ENCODE data around the gene ZC3H18. TPM values are rescaled to one million over a fixed set of nuclear protein-coding genes. Genes with fewer than 3 reads are reported as not detected.
A peak's percentile ranks its signal among the peaks of the same experiment; 100 is the strongest.

Gene ZC3H18
- polyA plus RNA-seq, 10 donors: 23.3 to 33.1 (median 28.0) TPM

DNA sequence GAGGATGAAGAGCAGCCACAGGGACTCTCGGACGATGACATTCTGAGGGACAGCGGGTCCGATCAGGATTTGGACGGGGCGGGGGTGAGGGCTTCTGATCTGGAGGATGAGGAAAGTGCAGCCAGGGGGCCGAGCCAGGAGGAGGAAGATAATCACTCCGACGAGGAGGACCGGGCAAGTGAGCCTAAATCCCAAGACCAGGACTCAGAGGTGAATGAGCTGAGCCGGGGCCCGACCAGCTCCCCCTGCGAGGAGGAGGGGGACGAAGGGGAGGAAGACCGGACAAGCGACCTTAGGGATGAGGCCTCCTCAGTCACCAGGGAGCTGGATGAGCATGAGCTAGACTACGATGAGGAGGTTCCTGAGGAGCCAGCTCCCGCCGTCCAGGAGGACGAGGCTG is 7.0 kb downstream of the ZC3H18 start:
- no peak for DNase-seq

DNA sequence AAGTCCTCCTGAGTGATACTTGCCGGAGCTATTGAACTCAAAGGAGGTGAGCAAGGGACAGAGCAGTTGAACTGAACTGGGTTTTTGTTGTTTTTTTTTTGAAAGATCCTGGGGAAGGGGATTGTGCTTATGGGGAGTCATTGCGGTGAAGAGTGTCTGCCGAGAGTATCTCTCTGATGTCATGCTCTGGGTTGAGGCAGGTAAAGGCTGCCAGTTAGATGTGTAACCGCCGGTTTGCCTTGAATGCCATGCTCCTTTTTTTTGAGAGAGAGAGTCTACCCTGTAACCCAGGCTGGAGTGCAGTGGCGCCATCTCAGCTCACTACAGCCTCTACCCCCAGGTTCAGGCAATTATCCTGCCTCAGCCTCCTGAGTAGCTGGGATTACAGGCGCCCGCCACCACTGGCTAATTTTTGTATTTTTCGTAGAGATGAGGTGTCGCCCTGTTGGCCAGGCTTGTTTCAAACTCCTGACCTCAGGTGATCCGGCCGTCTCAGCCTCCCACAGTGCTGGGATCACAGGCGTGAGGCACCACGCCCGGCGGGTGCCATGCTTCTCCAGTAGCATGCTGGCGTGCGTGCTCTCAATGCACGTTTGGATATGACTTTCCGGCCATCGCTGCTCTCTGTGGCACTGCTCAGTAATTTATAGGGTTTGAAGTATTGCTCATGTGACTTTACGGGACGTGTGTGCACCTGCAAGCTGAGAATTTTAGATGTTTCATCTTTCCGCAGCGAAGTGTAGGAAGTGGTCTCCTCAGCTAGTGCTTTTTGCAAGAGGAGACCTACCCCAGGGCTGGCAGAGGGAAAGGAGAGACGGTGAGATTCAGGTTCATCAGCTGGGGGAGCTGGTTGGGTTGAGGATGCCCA is 8.5 kb downstream of the ZC3H18 start:
- no peak for DNase-seq

DNA sequence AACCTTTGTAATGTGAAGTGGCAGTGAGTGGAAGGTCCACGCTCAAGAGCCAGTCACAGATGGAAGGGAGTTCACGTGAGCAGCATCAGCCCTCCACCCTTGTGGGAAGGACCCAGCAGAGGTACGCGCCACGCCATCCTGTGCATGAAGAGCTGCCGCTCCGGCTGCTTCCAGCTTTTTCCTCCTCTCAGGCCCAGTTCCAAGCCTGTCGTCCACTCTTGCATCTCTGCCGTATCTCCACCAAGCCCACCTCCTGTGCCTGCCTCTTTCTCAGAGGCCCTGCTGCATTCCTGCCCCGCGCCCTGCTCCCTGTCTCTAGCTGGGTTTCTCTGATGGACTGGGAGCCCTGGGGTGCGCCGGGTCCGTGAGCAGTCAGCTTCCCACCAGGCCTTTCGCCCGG is 10.2 kb downstream of the ZC3H18 start:
- DNase-seq: no peak

DNA sequence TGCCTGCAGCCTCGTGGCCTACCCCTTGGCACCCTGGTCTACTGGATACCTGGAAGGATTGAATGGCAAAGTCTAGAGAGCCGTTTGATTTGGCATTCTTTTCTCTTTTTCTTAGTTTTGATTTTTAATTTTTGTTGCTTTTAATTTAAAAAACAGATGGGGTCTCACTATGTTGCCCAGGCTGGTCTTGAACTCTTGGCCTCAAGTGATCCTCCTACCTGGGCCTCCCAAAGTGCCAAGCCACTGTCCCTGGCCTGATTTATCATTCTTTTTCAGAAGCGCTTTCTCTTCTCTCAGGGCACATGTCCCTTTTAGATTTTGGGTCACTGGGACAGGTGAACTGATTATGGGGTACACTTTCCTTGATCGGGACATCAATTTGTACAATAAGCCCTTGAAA is 10.8 kb downstream of the ZC3H18 start:
- DNase-seq: no peak

DNA sequence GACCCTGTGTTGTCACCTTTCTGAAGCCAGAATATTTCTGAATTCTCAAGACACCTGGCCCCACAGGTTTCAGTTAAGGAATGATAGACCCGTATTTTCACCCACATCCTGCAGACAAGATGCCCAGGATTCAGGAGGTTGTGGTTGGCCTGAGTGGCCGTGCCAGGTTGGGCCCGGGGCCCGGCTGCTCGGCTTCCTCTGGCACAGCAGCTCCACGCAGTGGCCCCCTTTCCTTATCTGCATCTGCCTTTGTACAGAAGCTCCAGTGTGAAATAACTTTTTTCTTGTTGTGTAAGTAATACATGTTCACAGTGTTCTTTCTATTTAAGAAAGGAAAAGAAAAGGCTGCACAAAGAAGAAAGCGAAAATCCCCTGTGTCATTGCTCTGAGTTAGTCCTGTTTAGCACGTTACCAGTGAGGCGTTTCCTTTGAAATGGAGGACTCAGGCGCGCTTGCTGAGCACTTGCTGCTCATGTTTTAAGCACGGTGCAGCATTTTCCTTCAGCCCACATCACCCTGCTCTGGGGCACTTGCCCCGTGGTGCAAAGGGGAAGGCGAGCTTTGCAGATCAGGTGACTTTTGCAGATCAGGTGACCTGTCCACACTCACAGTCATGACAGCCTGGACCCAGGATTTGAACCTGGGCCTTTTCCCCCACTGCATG is 12.8 kb downstream of the ZC3H18 start:
- no peak for DNase-seq

DNA sequence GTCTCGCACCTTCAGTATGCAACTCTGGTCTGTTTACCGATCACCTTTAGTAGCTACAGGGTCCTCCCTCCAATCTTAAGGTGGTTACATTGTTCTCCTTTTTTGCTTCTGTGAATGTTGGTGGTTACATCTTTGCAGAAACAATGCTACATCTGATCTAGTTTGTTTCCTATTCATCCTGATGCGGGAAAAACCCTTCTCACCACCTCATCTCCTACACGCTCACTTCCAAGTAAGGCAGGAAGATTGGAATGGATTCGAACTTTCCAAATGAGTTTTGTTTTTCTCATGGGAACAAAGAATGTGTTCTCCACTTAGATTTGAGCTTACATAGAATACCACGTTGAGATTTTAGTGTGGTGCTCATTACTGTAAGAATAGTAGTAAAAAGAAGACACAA is 14.5 kb downstream of the ZC3H18 start:
- DNase-seq: no peak

DNA sequence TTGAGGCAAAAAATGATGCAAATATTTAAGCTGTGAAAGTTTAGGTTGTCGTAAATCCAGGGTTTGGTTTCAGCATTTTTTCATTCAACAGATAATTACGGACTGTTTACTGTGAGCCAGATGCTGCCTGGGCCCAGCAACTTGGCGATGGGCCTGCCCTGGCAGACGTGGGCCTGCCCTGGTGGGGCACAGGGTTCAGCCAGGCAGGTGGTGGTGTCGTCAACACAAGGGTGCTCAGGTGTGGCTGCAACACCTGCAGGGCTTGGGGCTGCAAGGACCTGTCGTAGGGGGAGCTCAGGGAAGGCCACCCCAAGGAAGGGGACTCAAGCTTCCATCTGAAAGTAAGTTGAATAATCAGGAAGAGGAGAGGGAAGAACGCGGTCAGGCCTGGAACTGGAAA is 15.1 kb downstream of the ZC3H18 start:
- DNase-seq: no peak

DNA sequence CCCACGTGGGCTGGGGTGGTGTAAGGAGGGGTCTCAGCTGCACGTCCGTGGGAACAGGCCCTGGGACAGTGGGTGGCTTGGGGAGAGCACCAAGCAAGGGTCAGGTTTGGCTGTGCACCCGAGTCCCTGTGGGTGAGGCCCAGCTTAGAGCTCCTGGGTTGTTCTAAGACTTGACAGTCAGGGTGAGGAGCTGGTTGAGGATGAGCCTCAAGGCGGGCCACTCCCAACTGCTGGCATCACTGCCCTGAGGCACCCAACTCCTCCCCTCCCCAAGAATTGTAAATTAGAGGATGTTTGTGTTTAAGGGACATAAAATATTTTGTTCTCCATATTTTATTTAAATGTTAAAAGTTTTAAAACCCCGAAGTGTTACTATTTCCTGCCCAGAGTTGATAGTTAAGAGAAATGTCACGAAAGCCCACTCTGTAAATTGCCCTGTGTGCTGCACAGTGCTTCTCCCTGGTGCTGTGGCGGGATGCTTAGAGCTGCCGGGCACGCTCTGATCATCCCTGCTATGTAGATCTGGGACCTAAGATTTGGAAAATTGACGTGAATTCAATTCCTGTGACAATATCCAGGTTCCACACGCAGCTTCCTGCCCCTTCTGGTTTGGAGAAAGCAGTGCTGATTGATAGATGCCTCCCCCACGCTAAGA is 15.9 kb downstream of the ZC3H18 start:
- no peak for DNase-seq

DNA sequence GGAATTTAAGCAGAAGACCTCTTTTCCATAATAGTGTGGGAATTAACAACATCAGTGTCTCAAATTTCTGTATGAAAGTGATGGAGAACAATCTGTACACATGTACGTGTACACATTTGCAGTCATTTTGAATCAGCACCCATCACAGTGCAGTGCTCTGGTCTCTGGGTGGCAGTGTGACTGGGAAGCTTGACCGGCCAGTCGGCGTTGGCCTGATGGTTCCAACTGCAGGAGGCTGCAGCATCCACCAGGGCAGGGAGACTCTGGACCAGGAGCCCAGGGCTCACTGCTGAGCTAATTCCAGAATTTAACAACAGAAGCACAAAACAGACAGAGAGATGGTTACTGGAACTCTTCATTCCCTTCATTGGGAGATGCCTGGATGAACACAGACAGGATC is 17.9 kb downstream of the ZC3H18 start:
- DNase-seq: no peak

DNA sequence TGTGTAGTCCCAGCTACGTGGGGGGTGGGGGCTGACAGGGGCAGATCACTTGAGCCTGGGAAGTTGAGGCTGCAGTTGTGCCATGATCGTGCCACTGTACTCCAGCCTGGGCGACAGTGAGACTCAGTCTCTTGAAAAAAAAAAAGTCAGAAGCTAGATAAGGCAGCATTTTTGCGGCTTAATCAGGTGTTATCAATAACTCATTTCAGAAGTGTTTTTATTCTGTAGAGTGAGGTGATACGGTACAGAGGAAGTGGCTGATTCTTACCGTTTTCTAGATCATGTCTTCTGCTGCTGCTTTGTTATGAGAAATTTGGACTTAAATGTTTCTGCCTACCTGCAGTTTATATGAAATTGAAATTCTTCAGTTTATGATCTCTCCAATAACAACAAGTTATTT is 18.6 kb downstream of the ZC3H18 start:
- no peak for DNase-seq

DNA sequence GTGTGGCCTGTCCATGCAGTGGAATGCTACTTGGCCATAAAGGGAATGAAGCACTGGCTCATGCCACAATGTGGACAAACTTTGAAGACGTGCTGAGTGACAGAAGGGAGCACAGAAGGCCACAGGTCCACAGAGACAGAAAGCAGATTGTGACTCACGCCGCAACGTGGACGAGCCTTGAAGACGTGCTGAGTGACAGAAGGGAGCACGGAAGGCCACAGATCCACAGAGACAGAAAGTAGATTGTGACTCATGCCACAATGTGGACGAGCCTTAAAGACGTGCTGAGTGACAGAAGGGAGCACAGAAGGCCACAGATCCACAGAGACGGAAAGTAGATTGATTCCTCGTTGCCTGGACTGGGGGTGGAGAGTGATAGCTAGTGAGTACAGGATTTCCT is 19.2 kb downstream of the ZC3H18 start:
- no peak for DNase-seq

DNA sequence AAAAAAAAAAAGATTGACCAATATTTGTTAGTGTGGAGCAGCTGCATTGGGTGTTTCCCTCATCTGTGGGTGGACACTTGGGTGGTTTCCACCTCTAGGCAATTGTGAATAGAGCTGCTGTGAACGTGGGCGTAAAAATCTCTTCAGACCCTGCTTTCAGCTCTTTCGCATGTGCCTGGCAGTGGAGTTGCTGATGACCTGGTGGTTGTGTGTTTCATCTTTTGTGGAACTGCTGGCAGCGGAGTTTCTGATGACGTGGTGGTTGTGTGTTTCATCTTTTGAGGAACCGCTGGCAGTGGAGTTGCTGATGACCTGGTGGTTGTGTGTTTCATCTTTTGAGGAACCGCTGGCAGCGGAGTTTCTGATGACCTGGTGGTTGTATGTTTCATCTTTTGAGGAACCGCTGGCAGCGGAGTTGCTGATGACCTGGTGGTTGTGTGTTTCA is 21.4 kb downstream of the ZC3H18 start:
- peak in 2 of 3 donors; percentile 26 to 48 for DNase-seq

DNA sequence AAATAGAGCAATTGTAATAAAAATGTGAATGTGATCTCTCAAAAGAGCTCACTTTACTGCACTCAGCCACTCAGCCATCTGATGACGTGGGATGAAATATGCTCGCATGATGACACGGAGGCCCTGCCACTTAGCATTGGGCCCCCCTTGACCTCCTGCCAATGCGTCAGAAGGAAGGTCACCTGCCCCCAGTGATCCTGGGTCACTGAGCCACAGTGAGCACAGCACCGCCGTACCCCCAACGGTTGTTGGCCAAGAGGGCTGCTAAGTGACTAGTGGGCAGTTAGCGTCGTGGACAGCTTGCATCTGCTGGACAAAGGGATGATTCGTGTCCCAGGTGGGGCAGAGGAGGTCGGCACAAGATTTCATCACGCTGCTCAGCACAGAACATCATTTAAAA is 22.9 kb downstream of the ZC3H18 start:
- no peak for DNase-seq

DNA sequence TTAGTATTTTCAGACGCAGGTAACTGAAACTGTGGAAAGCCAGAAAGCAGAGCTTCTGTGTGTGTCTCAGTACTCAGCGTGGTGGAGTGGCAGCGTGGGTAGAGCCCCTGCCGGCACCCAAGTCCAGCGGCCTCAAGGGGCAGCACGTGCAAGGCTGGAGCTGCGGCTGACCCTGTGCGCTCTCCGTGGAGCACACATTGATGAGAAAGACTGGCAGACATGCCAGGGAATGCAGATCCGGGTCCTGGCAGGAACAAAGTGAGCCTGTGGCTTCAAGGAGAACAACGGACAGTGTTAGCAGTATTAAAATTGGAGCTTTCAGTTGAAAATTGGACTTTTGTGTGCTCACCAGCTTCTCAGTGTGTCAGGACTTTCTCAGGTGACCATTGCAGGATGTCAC is 23.3 kb downstream of the ZC3H18 start:
- DNase-seq: no peak

DNA sequence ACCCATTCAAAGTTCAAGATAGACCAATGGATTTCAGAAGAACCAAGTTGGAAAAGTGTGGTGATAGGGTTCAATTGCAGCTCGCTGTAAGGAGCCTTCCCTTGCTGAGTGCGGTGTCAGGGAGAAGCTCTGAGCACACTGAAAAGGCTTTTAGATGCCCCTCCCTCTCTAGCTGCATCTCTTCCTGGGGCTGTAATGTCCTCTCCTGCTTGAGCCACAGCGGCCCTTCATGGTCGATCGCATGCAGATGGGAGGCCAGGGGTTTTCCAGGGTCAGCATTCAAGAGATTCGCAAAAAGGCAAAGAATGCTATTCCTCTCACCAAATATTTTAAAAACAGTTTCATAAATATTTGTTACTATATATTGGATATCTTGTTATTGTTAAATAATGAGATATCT is 23.7 kb downstream of the ZC3H18 start:
- no peak for DNase-seq

DNA sequence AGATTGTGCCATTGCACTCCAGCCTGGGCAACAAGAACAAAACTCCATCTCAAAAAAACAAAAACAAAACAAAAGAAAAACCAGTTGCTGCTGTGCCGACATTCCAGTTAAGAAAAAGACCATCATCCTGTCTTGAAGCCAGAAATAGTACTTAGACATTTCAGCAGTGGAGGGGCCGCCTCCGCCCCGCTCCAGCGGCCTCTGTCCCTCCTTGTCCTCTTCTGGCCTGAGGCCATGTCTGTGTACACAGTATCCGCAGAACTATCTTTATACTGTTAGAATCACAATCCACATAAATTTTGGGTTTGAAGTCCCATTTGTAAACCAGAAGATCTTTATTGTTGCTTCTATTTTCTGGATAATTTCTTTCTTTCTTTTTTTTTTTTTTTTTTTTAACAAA is 24.9 kb downstream of the ZC3H18 start:
- DNase-seq: no peak

DNA sequence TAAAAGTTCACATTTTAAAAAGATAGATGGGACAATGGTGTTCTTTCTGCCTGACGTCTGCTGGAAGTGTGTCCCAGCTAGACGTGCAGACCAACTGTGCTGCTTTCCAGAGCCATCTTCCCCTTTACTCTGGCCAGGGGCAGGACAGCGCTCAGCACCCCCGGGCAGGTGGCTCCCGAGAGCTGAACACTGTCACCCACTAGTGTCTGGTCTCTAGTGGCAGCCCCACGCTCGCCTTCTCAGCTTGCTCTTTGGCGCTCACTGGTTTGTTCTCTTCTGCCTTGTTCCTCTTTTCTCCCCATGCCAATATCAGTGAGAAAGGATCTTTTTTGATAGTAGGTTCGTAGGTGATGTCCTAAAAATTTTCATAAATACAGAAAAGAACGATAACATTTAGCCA is 25.7 kb downstream of the ZC3H18 start:
- DNase-seq: no peak

DNA sequence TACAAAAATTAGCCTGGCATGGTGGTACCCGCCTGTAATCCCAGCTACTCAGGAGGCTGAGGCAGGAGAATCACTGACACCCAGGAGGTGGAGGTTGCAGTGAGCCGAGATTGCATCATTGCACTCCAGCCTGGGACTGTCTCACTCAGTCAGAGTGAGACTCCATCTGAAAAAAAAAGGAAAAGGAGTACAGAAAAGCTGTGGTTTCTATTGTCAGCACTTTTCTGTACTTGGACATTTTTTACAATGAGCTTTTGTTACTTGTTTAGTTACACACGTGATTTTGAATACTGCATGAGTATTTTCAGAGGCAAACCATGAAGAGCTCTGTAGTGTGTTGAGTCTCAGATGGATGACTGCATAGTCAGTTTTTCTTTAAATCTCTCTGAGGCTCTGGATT is 26.3 kb downstream of the ZC3H18 start:
- no peak for DNase-seq

DNA sequence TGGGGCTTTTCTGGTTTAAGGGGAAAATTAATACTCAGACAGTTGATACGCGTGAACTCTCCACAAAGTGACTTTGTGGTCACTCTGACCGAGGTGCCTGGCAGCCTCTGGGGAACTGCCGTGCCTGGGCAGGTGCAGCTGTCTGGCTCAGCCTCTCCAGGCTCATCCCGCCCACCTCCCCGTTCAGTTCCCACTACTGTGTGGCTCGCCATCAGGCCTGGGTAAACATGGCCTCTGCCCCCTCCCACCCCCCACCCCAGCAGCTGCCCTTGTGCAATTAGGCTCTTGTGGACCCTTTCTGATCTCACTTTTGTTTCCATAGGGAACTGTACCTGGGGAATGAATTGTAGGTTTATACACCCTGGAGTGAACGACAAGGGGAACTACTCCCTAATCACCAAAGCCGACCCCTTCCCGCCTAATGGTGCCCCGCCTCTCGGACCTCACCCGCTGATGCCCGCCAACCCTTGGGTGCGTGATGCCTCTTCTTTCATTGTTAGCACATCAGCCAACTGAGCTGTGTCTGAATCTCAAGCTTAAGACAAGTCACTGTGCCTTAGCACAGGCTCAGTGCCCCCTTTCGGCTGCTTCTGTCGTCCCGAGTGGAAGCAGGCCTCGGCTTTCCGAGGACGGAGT is 27.8 kb downstream of the ZC3H18 start:
- DNase-seq: no peak

DNA sequence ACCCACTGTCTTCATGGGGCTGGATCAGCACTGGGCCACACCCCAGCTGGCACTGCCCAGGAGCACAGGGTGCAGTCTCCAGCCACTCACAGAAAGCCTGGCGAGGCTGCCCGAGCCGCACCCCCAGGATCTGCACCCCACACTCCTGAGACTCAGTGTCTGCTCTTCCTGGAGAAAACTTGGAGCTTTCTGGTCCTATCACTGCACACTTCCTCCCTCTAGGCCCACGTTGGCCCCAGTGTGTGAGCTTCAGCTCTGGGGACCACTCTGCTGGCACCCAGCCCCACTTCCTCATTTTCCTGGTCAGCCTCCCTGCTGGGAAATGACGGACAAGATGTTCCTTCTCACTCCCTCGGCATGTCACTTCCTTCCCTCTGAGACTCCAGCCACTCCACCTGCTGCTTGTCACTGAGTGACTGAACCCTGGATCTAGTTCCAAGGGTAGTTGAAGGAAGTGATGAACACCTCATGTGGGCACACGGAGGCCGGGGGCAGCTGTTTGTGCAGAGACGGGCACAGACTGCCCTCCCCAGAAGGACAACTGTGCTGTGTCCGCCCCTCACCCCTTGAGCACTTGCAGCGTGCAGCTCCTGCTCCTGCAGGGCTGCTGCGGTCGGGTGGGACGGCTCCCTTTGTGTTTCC is 29.0 kb downstream of the ZC3H18 start:
- DNase-seq: peak; percentile 32 to 68 (median 49)

DNA sequence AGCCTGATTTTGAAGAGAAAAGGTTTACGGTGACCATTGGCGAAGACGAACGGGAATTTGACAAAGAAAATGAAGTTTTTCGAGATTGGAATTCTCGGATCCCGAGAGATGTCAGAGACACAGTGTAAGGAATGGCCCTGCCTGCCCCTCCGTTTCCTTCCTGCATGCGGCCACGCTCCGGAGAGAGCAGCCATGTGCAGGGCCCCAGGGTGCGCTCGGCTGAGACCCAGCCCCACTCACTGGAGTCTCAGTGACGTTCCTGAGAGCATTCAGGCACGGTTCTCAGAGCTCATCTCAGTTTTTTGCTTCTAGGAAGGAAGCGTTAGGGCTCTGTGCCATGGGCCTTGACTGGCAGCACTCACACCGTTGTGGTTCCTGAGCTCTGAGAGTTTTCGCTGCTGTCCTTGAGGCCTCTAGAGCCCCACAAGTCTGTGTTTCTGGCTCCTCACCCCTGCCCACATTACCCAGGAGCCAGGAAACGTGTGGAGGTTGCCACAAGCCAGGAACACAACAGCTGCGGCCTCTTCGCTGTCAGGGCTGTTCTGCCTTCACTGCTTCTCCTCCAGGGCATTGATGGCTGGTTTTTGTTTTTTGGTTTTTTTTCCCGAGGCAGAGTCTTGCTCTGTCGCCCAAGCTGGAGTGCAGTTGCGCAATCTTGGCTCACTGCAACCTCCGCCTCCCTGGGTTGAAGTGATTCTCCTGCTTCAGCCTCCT is 29.8 kb downstream of the ZC3H18 start:
- no peak for DNase-seq
